ENCODE data around the gene SDF4.

DNA sequence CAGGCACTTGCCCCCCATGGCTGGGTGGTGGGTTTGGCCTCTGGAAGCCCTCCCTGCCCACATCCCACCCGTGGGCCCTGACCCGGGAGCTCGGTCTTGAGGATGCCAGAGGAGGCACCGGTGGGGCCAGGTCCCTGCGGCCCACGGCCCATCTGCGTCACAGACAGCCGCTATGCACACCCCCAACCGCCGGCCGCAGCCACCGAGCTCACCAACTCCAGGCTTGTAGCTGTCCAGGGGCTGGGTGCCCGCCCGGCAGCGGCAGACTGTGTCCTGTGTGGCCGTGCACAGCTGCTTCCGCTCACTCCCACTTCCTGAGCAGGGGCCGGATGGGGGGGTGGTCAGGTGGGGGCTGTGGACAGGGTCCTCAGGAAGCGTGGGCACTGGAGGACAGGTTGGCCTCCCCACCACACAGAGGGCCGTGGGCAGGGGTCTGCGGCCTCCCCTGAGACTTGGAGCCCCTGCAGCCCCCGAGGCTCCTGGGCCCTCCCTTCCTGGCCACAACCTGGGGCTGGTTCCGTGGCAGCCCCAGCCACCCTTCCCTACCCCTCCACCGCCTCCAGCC lies 18.9 kb downstream of the SDF4 start:
- TF ChIP-seq, protein P1, sequence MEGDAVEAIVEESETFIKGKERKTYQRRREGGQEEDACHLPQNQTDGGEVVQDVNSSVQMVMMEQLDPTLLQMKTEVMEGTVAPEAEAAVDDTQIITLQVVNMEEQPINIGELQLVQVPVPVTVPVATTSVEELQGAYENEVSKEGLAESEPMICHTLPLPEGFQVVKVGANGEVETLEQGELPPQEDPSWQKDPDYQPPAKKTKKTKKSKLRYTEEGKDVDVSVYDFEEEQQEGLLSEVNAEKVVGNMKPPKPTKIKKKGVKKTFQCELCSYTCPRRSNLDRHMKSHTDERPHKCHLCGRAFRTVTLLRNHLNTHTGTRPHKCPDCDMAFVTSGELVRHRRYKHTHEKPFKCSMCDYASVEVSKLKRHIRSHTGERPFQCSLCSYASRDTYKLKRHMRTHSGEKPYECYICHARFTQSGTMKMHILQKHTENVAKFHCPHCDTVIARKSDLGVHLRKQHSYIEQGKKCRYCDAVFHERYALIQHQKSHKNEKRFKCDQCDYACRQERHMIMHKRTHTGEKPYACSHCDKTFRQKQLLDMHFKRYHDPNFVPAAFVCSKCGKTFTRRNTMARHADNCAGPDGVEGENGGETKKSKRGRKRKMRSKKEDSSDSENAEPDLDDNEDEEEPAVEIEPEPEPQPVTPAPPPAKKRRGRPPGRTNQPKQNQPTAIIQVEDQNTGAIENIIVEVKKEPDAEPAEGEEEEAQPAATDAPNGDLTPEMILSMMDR (conservative IDR thresholded peaks at IDR 0.05 in 1 of 2, IDR thresholded peaks at IDR 0.05 in 1 of 2; ENCODE audit: low read depth in 1 of 2, low read length in 2 of 2) = no peak
- TF ChIP-seq EZH2 (IDR thresholded peaks at IDR 0.05; ENCODE audit: low read length, missing control alignments) = no peak

All from fibroblast of lung (primary cell).